B cell (primary cell): ENCODE data around the gene CHKA. TPM values are rescaled to one million over a fixed set of nuclear protein-coding genes. Genes with fewer than 3 reads are reported as not detected.

Source experiments
- ATAC-seq: fragments of 200-7000 bp; cut with Tn5 transposase; one replicate; pipeline ENCODE4 v1.10.0; 2021; ENCODE audit warnings: low read depth, mild to moderate bottlenecking, moderate number of reproducible peaks, moderate library complexity
- CTCF ChIA-PET: fragments of 350-600 bp; sonication (Branson Sonifier 250); formaldehyde crosslinking; loops from one replicate; lab custom pipeline; 2021; ENCODE audit warnings: antibody characterized with exemption, inconsistent platforms; lab: Charles Lee
- POLR2A ChIA-PET: fragments of 350-600 bp; sonication (Branson Sonifier 250); formaldehyde crosslinking; loops from one replicate; lab custom pipeline; 2021; ENCODE audit warnings: antibody characterized with exemption; lab: Charles Lee
- DNase-seq: peaks from one replicate; pipeline ENCODE4 v3.0.0; 2013
- H2AFZ ChIP-seq: 2 replicates; pipeline ENCODE4 v1.6.1; 2012; ENCODE audit warnings: mild to moderate bottlenecking, low read depth, low read length; ENCODE audit not compliant: insufficient read depth, poor library complexity, severe bottlenecking
- H3K27ac ChIP-seq, 2 donors: 1 replicate in 1 of 2; 2 replicates in 1 of 2; pipeline ENCODE4 v1.5.1; 2012 to 2013; ENCODE audit warnings: low read length in 2 of 2, mild to moderate bottlenecking in 2 of 2, moderate library complexity in 1 of 2
- H3K27me3 ChIP-seq, 4 experiments: fragments of 200-600 bp in 1 of 4; sonication (generic) in 1 of 4; replicated peaks in 1 of 4; 1 replicate in 2 of 4; 2 replicates in 2 of 4; pipeline versions ENCODE4 v1.6.1 to v1.7.0; 2013 to 2016; ENCODE audit warnings: low read length in 3 of 4, mild to moderate bottlenecking in 2 of 4, mixed read lengths in 1 of 4, moderate library complexity in 1 of 4; ENCODE audit not compliant: insufficient read depth in 4 of 4, control insufficient read depth in 3 of 4; ENCODE audit errors: control extremely low read depth in 1 of 4
- H3K36me3 ChIP-seq, 2 experiments: replicated peaks in 1 of 2; 1 replicate in 1 of 2; 2 replicates in 1 of 2; pipeline versions ENCODE4 v1.6.1 to v1.7.1; 2013; ENCODE audit warnings: low read length in 1 of 2; ENCODE audit not compliant: insufficient read depth in 2 of 2, control insufficient read depth in 1 of 2; ENCODE audit errors: control extremely low read depth in 1 of 2, extremely low read depth in 1 of 2
- H3K4me1 ChIP-seq, 2 donors: fragments of 200-600 bp in 1 of 2; sonication (generic) in 1 of 2; 1 replicate in 1 of 2; 2 replicates in 1 of 2; pipeline versions ENCODE4 v1.5.1 to v1.6.1; 2013 to 2017; ENCODE audit warnings: low read length in 2 of 2; ENCODE audit not compliant: control insufficient read depth in 2 of 2, insufficient read depth in 2 of 2
- H3K4me2 ChIP-seq: replicated peaks from 2 replicates; pipeline ENCODE3; 2012; ENCODE audit warnings: mild to moderate bottlenecking, low read depth, low read length; ENCODE audit not compliant: poor library complexity, severe bottlenecking
- H3K4me3 ChIP-seq, 5 experiments: fragments of 200-600 bp in 1 of 5; sonication (generic) in 1 of 5; 1 replicate in 3 of 5; 2 replicates in 2 of 5; pipeline versions ENCODE4 v1.5.1 to v1.7.0; 2011 to 2016; ENCODE audit warnings: low read length in 4 of 5, mild to moderate bottlenecking in 4 of 5, low read depth in 2 of 5, control low read depth in 1 of 5, moderate library complexity in 1 of 5; ENCODE audit not compliant: insufficient read depth in 1 of 5; ENCODE audit errors: control extremely low read depth in 1 of 5, extremely low read depth in 1 of 5
- H3K79me2 ChIP-seq: fragments of 200-600 bp; sonication (generic); one replicate; pipeline ENCODE4 v1.6.0; 2016; ENCODE audit warnings: low read length; ENCODE audit not compliant: control insufficient read depth, insufficient read depth
- H3K9ac ChIP-seq: fragments of 200-600 bp; sonication (generic); 2 replicates; pipeline ENCODE4 v1.6.1; 2017; ENCODE audit warnings: mild to moderate bottlenecking, low read length, moderate library complexity
- H3K9me3 ChIP-seq, 3 donors: one replicate each; pipeline versions ENCODE4 v1.6.1 to v1.7.1; 2013; ENCODE audit warnings: low read length in 2 of 3; ENCODE audit not compliant: control insufficient read depth in 2 of 3, insufficient read depth in 1 of 3; ENCODE audit errors: control extremely low read depth in 1 of 3
- H4K20me1 ChIP-seq: 2 replicates; pipeline ENCODE4 v1.6.0; 2012; ENCODE audit warnings: mild to moderate bottlenecking, low read length; ENCODE audit not compliant: insufficient read depth, control insufficient read depth, poor library complexity, severe bottlenecking
- H3K27ac Mint-ChIP-seq: one replicate; pipeline ENCODE4 v1.8.0; 2021; ENCODE audit warnings: mixed read lengths
- H3K27me3 Mint-ChIP-seq: one replicate; pipeline ENCODE4 v1.8.0; 2021; ENCODE audit warnings: mixed read lengths
- H3K4me1 Mint-ChIP-seq: one replicate; pipeline ENCODE4 v1.8.0; 2021; ENCODE audit warnings: mixed read lengths
- H3K4me3 Mint-ChIP-seq: one replicate; pipeline ENCODE4 v1.8.0; 2021; ENCODE audit warnings: mixed read lengths
- H3K9me3 Mint-ChIP-seq: one replicate; pipeline ENCODE4 v1.8.0; 2022; ENCODE audit warnings: mixed read lengths; ENCODE audit not compliant: insufficient read depth
- CTCF ChIP-seq: fragments of 200-600 bp; IDR thresholded peaks from one replicate; pipeline ENCODE4 v1.8.0; 2022; ENCODE audit warnings: antibody characterized with exemption, mild to moderate bottlenecking
- EZH2 ChIP-seq: IDR thresholded peaks from 2 replicates; pipeline ENCODE4 v1.6.1; 2012; ENCODE audit warnings: borderline replicate concordance, low read depth, mild to moderate bottlenecking, moderate library complexity, low read length; ENCODE audit not compliant: insufficient read depth, poor library complexity, severe bottlenecking
- WGBS: methylation state at CpG from one replicate; pipeline ENCODE4 v1.1.5; 2013; ENCODE audit warnings: missing lambda C conversion rate; ENCODE audit not compliant: insufficient coverage; 5-methylcytosine and 5-hydroxymethylcytosine counted together
- intact Hi-C: fragments of 100-400 bp; cut with micrococcal nuclease; formaldehyde crosslinking; loops from one replicate; pipeline ENCODE4 v1.10.0; 2022
- polyA plus RNA-seq: library from polyadenylated mRNA; depleted of rRNA; stranded (reverse); fragments of >200 nt; gene quantifications from 2 replicates; pipeline ENCODE4 v1.2.3, GENCODE V29; 2012
- total RNA-seq, 2 donors: library from RNA; stranded (reverse); fragments of 120-200 nt in 1 of 2; gene quantifications; 1 replicate in 1 of 2; 2 replicates in 1 of 2; pipeline versions ENCODE4 v1.2.3 to v1.2.4, GENCODE V29; 2013 to 2022

The CHKA gene
- total and polyA plus RNA-seq, 2 donors (not counting 1 experiment from before 2014, with no cell fraction given): 10.6 to 20.6 TPM

GRCh38 chr11:68092411-68092810 is 28.8 kb downstream of the CHKA start:
- H3K4me1 Mint-ChIP-seq: peaks cover 14% of the 10 kb centered on the region
- H3K27ac Mint-ChIP-seq: no peak overlapping the region
- no peak for ATAC-seq
- Histone ChIP-seq H4K20me1 (no peaks in the 10 kb centered on the region), H3K27ac (no peak overlapping the region), H3K9me3 (no peaks in the 10 kb centered on the region), H3K4me3 (no peak overlapping the region), H3K36me3 (no peaks in the 10 kb centered on the region), H3K4me2 (no peak overlapping the region), H3K79me2 (peaks cover 9% of the 10 kb centered on the region), H3K4me1 (peaks cover 4 to 10% of the 10 kb centered on the region in 2 donors), H3K27me3 (no peaks in the 10 kb centered on the region), H3K9ac (no peak overlapping the region), H2AFZ (no peak overlapping the region)
- DNase-seq: no peak
- H3K27me3 Mint-ChIP-seq: no peaks in the 10 kb centered on the region
- no peaks in the 10 kb centered on the region for H3K9me3 Mint-ChIP-seq
- ChIA-PET CTCF (interaction anchor here (0.9 to 1.1 kb wide), 2 partner anchors 19 to 116 kb away, joined by 3 to 4 read pairs; no protein-coding TSS in a partner anchor), POLR2A (no interaction called here)
- no peak overlapping the region for H3K4me3 Mint-ChIP-seq
- TF ChIP-seq CTCF: no peak
- no peak for TF ChIP-seq EZH2
- WGBS: 100% methylated on average over 2 of the region's 2 CpGs
- intact Hi-C loops: no loop called here

GRCh38 chr11:68090706-68091105 is 30.5 kb downstream of the CHKA start:
- H3K9ac ChIP-seq: peak overlapping the region; percentile 13

More at GRCh38 chr11:68090706-68091105, 30.5 kb downstream of the CHKA start:
- peak overlapping the region; percentile 60 for H3K4me3 Mint-ChIP-seq
- peaks cover 7% of the 10 kb centered on the region for H3K79me2 ChIP-seq
- ChIA-PET POLR2A (no interaction called here), CTCF (no interaction called here)
- WGBS: 8% methylated on average over 2 of the region's 6 CpGs
- H3K27me3 Mint-ChIP-seq: no peaks in the 10 kb centered on the region
- peak overlapping the region; percentile 38 for H2AFZ ChIP-seq
- ATAC-seq: peak; percentile 56
- TF ChIP-seq EZH2: no peak
- no peak for TF ChIP-seq CTCF
- no peaks in the 10 kb centered on the region for H3K27me3 ChIP-seq
- peak overlapping the region; percentile 50 for H3K4me2 ChIP-seq
- peak overlapping the region in 1 of 2 donors; percentile 53 for H3K27ac ChIP-seq
- H3K36me3 ChIP-seq: no peaks in the 10 kb centered on the region
- H3K4me1 ChIP-seq: peaks cover 4 to 10% of the 10 kb centered on the region in 2 donors
- intact Hi-C loops: no loop called here
- H3K9me3 Mint-ChIP-seq: no peaks in the 10 kb centered on the region
- H3K27ac Mint-ChIP-seq: peak overlapping the region; percentile 12
- peaks cover 14% of the 10 kb centered on the region for H3K4me1 Mint-ChIP-seq
- no peaks in the 10 kb centered on the region for H4K20me1 ChIP-seq
- H3K4me3 ChIP-seq: peak overlapping the region in 1 of 5 experiments; percentile 9
- peak; percentile 42 for DNase-seq
- H3K9me3 ChIP-seq: no peaks in the 10 kb centered on the region
